ENCODE data around the gene MLPH.

MLPH gene

DNA sequence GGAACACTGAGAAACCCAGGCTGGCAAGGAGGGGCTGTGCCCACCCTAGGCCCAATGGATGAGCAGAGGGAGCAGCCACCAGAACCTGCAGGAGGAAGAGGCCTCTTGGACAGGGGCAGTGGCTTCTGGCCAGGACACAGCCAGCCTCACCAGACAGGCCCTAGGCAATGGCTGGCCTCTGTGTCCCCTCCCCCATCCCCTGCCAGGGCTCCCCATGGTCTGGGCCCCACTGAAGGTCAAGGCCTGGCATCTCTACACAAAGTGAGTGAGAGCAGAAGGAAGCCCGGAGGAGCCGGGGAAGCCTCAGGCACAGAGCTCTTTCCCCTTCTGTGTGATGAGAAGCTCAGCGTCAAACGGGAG, 85.7 kb downstream of the MLPH start:
- DNase-seq = no peak

GRCh38 chr2:237573721-237574415, 86.8 kb downstream of the MLPH start:
- DNase-seq = no peak

DNA sequence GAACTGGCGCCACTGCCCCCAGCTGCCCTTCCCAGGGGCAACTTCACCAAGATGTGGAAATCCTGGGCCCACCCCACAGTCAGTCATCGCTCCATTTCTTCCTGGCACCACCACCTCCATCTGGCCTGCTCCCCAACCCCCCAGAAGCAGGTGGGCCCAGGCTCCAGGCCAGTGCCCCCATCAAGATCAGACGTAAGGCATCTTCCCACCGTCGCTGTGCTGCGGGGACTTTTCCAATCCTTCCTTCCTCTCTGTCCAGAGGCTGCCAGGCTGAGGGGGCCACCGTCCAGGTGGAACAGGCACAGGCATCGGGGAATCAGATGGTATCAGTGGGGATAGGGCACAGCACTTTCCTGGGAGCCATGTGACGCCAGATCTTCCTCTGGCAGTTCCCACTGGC, 87.4 kb downstream of the MLPH start:
- DNase-seq = no peak

- DNase-seq = no peak
These were observed 88.1 kb downstream of the MLPH start for GRCh38 chr2:237574894-237575868.

DNA sequence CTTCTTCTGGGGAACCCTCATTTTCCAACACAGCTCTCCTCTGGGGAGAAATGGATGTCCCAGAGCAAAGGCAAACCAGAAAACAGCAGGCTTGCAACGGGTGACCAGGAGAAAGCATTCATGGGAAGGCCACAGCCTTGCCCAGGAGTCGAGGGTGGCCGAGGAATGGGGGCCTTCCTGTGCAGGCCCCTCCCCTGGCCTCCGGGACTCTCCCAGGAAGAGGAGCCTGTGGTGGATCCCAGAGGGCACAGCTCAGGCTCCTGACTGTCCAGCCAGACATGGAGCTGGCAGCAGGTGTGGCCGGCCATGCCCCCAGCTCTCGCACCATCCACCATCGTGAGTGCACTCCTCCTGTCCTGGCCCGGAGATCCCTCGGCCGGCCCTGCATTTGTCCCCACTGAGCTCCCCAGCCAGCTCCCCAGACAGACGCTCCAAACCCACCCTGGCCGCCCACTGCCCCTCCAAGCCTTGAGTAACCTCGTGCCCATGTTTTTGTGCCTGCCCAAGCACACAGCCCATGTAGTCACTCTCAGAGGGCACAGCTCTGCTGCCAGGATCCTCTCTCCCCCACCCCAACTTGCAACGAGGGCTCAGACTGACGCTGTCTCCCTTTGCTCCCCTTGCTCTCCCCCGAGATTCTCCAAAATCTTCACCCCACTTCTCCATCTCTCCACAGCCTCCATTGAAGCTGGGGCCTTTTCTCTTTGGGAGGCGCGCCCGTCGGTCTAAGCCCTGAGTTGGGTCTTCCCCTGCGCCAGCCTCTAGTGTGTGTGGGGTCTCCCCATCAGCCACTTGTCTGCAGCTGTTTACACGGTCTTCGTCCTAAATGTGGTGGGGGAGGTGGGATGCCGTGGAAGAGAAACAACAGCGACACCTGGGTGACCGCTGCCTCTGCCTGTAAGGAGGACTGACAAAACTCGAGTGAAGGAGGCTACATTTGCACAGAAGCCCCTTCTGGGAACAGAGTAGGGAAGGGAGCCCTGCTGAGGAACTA, 89.1 kb downstream of the MLPH start:
- no peak for DNase-seq

DNA sequence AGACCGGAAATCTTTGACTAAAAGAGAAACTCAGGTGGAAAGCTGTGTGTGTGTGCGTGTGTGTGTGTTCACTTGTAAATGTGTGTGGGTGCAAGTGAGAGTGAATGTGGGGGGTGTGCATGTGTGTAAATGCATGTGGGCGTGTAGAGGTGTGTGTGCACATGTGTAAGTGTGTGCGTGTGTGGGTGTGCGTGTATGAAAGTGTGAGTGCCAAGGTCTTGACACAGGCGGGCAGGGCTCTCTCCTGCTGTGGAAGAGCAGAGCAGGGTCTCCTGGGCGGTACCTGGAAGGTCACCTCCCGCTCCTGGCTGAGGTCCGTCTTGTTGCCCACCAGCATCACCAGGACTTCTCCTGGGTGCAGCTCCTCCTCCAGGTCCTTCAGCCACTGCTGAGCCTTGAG, 89.9 kb downstream of the MLPH start:
- no peak for DNase-seq

- DNase-seq = no peak
These were observed 90.4 kb downstream of the MLPH start for GRCh38 chr2:237577458-237577857.

DNA sequence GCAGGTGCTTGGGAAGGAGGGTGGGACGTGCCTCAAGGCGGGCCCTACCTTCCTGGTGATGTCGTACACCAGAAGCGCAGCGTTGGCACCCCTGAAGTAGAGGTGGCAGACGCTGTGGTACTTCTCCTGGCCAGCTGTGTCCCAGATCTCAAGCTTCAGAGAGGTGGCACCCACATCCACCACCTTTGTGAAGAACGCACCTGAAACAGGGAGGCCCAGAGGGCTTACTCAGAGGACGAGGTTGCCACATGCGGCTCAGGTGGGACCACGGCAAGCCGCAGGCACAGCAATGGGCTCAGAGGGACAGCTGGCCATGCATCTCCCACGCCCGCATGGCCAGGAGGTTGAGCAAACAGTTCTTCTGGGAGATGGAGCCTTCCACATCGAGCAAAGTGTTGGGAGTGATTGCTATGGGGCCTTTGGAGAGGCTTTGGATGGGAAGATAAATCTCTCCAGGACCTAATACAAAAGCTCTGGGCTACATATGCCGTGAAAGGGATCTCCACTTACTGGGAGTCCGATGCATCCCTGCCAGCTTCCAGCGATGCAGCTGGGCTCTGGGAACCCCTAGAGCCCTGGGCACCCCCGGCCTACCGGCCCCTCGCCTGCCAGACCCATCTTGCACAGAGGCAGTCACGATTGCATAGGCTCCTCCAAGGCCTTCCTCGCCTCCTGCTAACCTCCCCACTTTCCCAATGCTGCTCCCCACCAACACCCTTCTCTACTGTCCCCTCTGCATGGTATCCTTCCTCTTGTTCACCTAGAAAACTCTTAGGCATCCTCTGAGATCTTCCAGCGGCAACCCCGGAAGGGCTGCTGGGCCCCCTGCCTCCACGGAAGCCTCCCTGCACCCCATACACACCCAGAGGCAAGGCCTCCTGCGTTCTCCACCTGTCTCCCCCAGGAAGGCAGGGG, 91.2 kb downstream of the MLPH start:
- DNase-seq = no peak

DNA sequence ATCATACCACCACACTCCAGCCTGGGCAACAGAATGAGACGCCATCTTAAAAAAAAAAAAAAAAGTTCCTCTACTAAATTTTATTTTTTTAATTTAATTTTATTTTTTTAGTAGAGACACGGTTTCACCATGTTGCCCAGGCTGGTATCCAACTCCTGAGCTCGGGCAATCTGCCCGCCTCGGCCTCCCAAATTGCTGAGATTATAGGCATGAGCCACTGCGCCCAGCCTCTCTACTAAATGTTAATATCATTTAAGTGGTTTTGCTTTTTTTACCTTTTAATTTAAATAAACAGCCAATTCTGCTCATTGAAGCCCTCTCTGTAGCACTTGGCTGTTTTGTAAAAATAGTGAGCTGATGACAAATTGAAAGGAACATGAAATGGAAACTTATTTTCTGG, 94.3 kb downstream of the MLPH start:
- DNase-seq = no peak

- DNase-seq = no peak
These were observed 95.0 kb downstream of the MLPH start for GRCh38 chr2:237581751-237582746.

DNA sequence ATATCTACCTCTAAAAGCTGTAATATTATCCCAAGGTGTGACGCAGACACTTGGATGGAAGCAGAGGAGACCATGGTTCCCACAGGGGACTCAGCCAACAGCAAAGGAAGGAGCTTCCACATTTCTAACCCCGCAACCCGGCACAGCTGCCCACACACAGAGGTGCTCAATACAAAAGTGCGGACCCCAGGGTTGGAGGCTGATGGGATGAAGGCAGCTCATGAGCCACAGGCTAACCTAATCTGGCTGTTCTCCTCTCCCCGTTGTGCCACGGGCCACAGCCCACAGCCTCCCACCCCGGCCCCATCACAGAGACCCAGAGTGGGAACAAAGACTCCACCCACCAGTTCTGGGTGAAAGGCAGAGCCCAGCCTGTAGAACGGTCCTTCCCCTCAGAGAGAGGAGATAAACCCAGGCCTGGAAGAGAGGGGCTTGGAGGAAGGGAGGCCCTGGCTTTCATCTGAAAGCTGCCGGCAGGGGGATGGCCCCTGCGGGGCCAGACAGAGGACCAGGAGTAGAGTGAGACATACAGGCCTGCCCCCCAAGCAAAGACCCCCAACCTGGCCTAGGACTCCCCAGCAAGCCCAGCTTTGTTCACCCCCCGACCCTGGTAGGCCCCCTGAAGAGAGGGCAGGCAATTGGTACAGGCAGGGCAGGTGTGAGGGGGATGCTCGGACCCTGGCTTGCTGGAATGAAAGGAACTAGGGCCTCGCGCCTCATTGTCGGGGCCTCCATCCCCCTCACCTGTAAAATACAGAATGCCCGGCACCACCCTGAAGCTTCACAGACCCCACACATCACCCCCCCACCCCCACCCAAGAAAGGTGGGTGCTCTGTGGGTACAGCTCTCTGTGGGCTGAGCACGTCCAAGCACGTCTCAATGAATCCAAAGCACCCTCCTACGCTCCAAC, 96.6 kb downstream of the MLPH start:
- DNase-seq = no peak

DNA sequence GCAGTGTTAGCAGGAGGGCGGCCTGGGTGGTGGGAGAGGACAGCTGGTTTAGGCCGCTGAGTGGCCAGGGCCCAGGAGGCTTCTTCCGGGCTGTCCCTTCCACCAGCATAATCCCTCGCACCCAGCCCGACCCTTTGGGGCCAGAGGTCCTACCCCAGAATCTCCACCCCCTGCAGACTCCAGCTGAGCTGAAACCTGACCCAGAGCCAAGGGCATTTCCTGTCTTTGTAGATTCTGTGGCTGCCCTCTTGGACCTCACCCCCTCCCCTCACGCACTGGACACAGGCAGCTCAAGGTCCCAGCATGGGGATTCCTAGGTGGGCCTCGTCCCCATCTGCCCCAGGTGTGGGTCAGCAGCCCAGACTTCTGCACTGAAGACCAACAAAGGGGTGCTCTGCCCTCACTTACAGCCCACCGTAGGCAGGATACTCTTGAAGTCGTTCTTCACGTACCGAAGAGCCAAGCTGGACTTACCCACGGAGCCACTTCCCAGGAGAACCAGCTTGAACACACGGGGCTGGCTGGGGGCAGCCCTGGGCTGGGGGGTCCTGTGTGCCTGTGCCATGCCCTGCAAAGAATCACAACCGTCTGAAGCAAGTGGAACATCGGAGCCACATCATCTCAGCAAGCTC, 98.7 kb downstream of the MLPH start:
- no peak for DNase-seq

- DNase-seq = no peak
These were observed 101.1 kb downstream of the MLPH start for GRCh38 chr2:237588044-237588696.

DNA sequence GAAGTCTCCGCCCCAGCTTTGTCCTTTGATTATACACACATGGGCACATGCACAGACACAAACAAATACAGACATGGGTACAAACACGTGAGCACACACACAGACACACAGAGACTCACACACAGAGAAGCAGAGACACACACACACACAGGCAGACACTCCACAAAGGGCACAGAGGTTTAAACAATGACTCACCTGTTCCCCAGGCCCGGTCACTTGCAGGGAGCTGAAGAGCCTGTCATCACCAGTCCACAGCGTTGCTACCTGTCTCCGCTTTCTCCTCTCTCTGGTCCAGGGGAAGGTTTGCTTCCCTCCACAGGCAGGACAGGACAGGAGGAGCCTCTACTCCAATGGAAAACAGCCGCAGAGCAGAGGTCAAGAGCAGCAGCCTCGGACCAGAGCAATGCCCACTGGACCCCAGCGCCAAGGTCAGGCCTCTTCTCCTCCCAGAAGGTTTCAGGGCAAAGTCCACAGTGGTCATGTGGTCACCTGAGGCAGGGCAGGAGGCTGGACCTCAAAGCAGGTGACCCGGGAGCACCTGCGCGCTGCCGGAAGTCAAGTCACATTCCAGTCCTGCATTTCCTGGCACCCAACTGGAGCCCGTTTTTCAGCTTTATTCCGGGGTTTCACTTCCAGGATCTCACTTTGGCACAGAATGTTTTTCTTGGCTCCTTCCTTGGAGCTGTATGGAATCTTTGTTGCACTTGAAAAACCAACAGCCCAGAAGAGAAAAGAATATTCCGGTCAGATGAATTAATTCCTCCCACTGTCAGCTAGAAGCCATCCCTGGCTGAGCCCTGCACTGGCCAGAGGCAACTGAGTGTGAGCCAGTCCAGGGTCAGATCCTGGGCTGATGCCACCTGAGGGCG, 103.5 kb downstream of the MLPH start, which contains the start of gene RAB17:
TSS of gene RAB17 (minus strand) at position 463 of the 869 bp plus-strand sequence. CDS start 4,580 bp downstream, outside the sequence.
- no peak for DNase-seq

GRCh38 chr2:237591141-237591881, 104.3 kb downstream of the MLPH start:
- no peak for DNase-seq

- no peak for DNase-seq
These were observed 105.5 kb downstream of the MLPH start for GRCh38 chr2:237592425-237592980.

Data from NCI-H2171 (cell line).